ENCODE results near the gene FAM184A.
"Not testable (repeated sequence)": the region's sequence is repeated elsewhere in the genome, so short reads cannot be mapped to it uniquely, and the experiment has no call there.

The FAM184A gene

DNA sequence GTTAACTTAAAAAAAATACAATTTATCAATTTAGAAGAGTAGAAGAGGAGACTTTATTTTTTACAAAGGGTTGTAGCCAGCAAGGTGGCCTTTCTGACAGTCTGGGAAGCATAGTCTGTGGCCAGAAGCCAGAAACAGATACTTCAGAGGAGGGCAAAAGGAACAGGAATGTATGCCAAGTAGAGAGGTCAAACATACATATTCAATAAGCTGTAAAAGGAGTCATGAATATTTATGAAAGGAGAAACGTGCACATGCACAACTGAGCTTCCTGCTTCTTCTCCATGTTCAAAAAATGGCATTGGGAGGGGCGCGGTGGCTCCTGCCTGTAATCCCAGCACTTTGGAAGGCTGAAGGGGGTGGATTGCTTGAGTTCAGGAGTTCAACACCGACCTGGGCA is 43.9 kb upstream of the FAM184A start:
- no peaks in the 10 kb centered on the region for H3K4me1 ChIP-seq (ENCODE audit: insufficient read depth, low read length, poor library complexity, severe bottlenecking)
- no peak overlapping the region for H3K4me3 ChIP-seq (ENCODE audit: low read length, poor library complexity, severe bottlenecking)
- TF ChIP-seq, protein P1, sequence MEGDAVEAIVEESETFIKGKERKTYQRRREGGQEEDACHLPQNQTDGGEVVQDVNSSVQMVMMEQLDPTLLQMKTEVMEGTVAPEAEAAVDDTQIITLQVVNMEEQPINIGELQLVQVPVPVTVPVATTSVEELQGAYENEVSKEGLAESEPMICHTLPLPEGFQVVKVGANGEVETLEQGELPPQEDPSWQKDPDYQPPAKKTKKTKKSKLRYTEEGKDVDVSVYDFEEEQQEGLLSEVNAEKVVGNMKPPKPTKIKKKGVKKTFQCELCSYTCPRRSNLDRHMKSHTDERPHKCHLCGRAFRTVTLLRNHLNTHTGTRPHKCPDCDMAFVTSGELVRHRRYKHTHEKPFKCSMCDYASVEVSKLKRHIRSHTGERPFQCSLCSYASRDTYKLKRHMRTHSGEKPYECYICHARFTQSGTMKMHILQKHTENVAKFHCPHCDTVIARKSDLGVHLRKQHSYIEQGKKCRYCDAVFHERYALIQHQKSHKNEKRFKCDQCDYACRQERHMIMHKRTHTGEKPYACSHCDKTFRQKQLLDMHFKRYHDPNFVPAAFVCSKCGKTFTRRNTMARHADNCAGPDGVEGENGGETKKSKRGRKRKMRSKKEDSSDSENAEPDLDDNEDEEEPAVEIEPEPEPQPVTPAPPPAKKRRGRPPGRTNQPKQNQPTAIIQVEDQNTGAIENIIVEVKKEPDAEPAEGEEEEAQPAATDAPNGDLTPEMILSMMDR (conservative IDR thresholded peaks at IDR 0.05; ENCODE audit: low read length): no peak
- no peak overlapping the region for H3K9ac ChIP-seq (ENCODE audit: low read depth, low read length, poor library complexity, severe bottlenecking)
- H3K27me3 ChIP-seq (ENCODE audit: insufficient read depth, low read length, poor library complexity, severe bottlenecking): no peaks in the 10 kb centered on the region
- no peaks in the 10 kb centered on the region for H3F3A ChIP-seq (ENCODE audit: low read depth)
- H3K9me3 ChIP-seq (ENCODE audit: insufficient read depth, low read depth, low read length): no peaks in the 10 kb centered on the region
- no peaks in the 10 kb centered on the region for H3K9me2 ChIP-seq (replicated peaks; ENCODE audit: low read depth, low read length)
- H2AFZ ChIP-seq (ENCODE audit: low read length): no peak overlapping the region
- no peaks in the 10 kb centered on the region for H4K20me1 ChIP-seq (ENCODE audit: insufficient read depth, low read length, poor library complexity, severe bottlenecking)
- H3K79me2 ChIP-seq (ENCODE audit: insufficient read depth, low read length): no peaks in the 10 kb centered on the region
- H3K36me3 ChIP-seq (ENCODE audit: insufficient read depth, low read length): no peaks in the 10 kb centered on the region
- H3K4me2 ChIP-seq (ENCODE audit: low read depth, low read length, poor library complexity, severe bottlenecking): no peak overlapping the region

DNA sequence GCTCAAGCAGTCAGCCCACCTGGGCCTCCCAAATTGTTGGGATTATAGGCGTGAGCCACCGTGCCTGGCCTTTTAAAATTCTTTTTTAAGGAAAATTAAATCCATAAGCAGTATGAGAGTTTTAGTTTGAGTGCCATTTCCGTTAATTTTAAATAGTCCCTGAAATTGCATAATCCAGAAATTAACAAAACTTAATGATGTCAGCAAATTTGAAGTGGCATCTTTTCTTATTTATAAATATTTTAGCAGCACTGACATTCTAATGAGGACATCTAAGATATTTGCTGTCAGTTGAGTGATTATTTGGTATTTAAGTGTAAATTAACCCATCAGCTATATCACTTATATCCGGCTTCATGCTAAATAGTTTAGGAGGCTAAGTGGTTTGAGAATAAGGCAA is 42.9 kb upstream of the FAM184A start:
- H3K36me3 ChIP-seq (ENCODE audit: insufficient read depth, low read length): no peaks in the 10 kb centered on the region
- no peaks in the 10 kb centered on the region for H3K4me1 ChIP-seq (ENCODE audit: insufficient read depth, low read length, poor library complexity, severe bottlenecking)
- no peak overlapping the region for H3K4me2 ChIP-seq (ENCODE audit: low read depth, low read length, poor library complexity, severe bottlenecking)
- no peak overlapping the region for H3K4me3 ChIP-seq (ENCODE audit: low read length, poor library complexity, severe bottlenecking)
- H3K9me2 ChIP-seq (replicated peaks; ENCODE audit: low read depth, low read length): no peaks in the 10 kb centered on the region
- H2AFZ ChIP-seq (ENCODE audit: low read length): no peak overlapping the region
- no peaks in the 10 kb centered on the region for H3K27me3 ChIP-seq (ENCODE audit: insufficient read depth, low read length, poor library complexity, severe bottlenecking)
- H3K79me2 ChIP-seq (ENCODE audit: insufficient read depth, low read length): no peaks in the 10 kb centered on the region
- TF ChIP-seq, protein P1 (conservative IDR thresholded peaks at IDR 0.05; ENCODE audit: low read length): no peak
- TF ChIP-seq EZH2phosphoT487 (IDR thresholded peaks at IDR 0.05; ENCODE audit: borderline replicate concordance): no peak
- H3K9ac ChIP-seq (ENCODE audit: low read depth, low read length, poor library complexity, severe bottlenecking): no peak overlapping the region
- H3F3A ChIP-seq (ENCODE audit: low read depth): no peaks in the 10 kb centered on the region
- H3K9me3 ChIP-seq (ENCODE audit: insufficient read depth, low read depth, low read length): no peaks in the 10 kb centered on the region
- H4K20me1 ChIP-seq (ENCODE audit: insufficient read depth, low read length, poor library complexity, severe bottlenecking): no peaks in the 10 kb centered on the region

DNA sequence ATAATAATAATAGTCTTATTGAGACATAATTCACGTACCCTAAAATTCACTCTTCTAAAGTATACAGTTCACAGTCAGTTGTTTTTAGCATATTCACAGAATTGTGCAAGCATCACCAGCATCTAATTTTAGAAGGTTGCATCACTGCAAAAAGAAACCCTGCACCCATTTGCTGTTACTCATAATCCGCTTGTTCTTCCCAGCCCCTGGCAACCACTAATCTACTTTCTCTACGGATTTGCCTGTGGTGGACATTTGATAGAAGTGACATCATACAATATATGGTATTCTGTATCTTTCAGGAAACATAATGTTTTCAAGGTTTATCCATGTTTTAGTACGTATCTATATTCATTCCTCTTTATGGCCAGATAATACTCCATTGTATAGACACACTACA is 41.5 kb upstream of the FAM184A start:
- no peak overlapping the region for H3K4me2 ChIP-seq (ENCODE audit: low read depth, low read length, poor library complexity, severe bottlenecking)
- H3K36me3 ChIP-seq (ENCODE audit: insufficient read depth, low read length): no peaks in the 10 kb centered on the region
- no peaks in the 10 kb centered on the region for H3K79me2 ChIP-seq (ENCODE audit: insufficient read depth, low read length)
- TF ChIP-seq, protein P1 (conservative IDR thresholded peaks at IDR 0.05; ENCODE audit: low read length): no peak
- no peak for TF ChIP-seq EZH2phosphoT487 (IDR thresholded peaks at IDR 0.05; ENCODE audit: borderline replicate concordance)
- H3K27me3 ChIP-seq (ENCODE audit: insufficient read depth, low read length, poor library complexity, severe bottlenecking): no peaks in the 10 kb centered on the region
- H4K20me1 ChIP-seq (ENCODE audit: insufficient read depth, low read length, poor library complexity, severe bottlenecking): no peaks in the 10 kb centered on the region
- no peaks in the 10 kb centered on the region for H3K4me1 ChIP-seq (ENCODE audit: insufficient read depth, low read length, poor library complexity, severe bottlenecking)
- no peaks in the 10 kb centered on the region for H3K9me3 ChIP-seq (ENCODE audit: insufficient read depth, low read depth, low read length)
- H3K9ac ChIP-seq (ENCODE audit: low read depth, low read length, poor library complexity, severe bottlenecking): no peak overlapping the region
- H3F3A ChIP-seq (ENCODE audit: low read depth): no peaks in the 10 kb centered on the region
- H2AFZ ChIP-seq (ENCODE audit: low read length): no peak overlapping the region
- no peak overlapping the region for H3K4me3 ChIP-seq (ENCODE audit: low read length, poor library complexity, severe bottlenecking)
- H3K9me2 ChIP-seq (replicated peaks; ENCODE audit: low read depth, low read length): no peaks in the 10 kb centered on the region

DNA sequence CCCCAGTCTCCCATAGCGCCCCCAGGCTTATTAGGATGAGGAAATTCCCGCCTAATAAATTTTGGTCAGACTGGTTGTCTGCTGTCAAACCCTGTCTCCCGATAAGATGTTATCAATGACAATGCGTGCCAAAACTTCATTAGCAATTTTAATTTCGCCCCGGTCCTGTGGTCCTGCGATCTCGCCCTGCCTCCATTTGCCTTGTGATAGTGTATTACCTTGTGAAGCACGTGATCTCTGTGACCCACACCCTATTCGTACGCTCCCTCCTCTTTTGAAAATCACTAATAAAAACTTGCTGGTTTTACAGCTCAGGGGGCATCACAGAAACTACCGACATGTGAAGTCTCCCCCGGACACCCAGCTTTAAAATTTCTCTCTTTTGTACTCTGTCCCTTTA is 40.6 kb upstream of the FAM184A start:
- H3K4me1 ChIP-seq (ENCODE audit: insufficient read depth, low read length, poor library complexity, severe bottlenecking); H3K27me3 ChIP-seq (ENCODE audit: insufficient read depth, low read length, poor library complexity, severe bottlenecking); H3K36me3 ChIP-seq (ENCODE audit: insufficient read depth, low read length); H3K9ac ChIP-seq (ENCODE audit: low read depth, low read length, poor library complexity, severe bottlenecking); H3K79me2 ChIP-seq (ENCODE audit: insufficient read depth, low read length); H3F3A ChIP-seq (ENCODE audit: low read depth); H3K4me2 ChIP-seq (ENCODE audit: low read depth, low read length, poor library complexity, severe bottlenecking); H3K4me3 ChIP-seq (ENCODE audit: low read length, poor library complexity, severe bottlenecking); H3K9me3 ChIP-seq (ENCODE audit: insufficient read depth, low read depth, low read length); H2AFZ ChIP-seq (ENCODE audit: low read length); H4K20me1 ChIP-seq (ENCODE audit: insufficient read depth, low read length, poor library complexity, severe bottlenecking); H3K9me2 ChIP-seq (replicated peaks; ENCODE audit: low read depth, low read length): not testable (repeated sequence)

All from Loucy (cell line).